ENCODE results near the gene CADPS2. TPM values are rescaled to one million over a fixed set of nuclear protein-coding genes. Genes with fewer than 3 reads are reported as not detected.

Gene CADPS2
- total RNA-seq, 2 experiments from 2014 or later, result not detected

GRCh38 chr7:122889116-122889515 is 2.9 kb upstream of the CADPS2 start:
- Histone ChIP-seq H3K36me3 (ENCODE audit: insufficient read depth, low read length) (no peaks in the 10 kb centered on the region), H3K4me3 (ENCODE audit: low read depth, low read length, poor library complexity, severe bottlenecking) (no peak overlapping the region), H3K9me3 (ENCODE audit: low read length) (no peaks in the 10 kb centered on the region), H3K9me2 (ENCODE audit: insufficient read depth, low read length) (no peaks in the 10 kb centered on the region), H4K20me1 (ENCODE audit: insufficient read depth, low read length) (no peaks in the 10 kb centered on the region), H3K4me2 (ENCODE audit: low read length) (no peak overlapping the region), H3K4me1 (ENCODE audit: insufficient read depth, low read length, poor library complexity, severe bottlenecking) (no peaks in the 10 kb centered on the region), H3K79me2 (ENCODE audit: insufficient read depth, low read depth, low read length) (no peaks in the 10 kb centered on the region), H3K27ac (ENCODE audit: low read depth, low read length, poor library complexity, severe bottlenecking) (no peak overlapping the region), H2AFZ (ENCODE audit: low read length) (no peak overlapping the region)
- no peak for DNase-seq (ENCODE audit: low spot score)
- no peak for TF ChIP-seq CTCF (conservative IDR thresholded peaks at IDR 0.05; ENCODE audit: low read length)
- no peak for TF ChIP-seq EZH2phosphoT487 (IDR thresholded peaks at IDR 0.05; ENCODE audit: borderline replicate concordance, low read depth, low read length)
- CTCF ChIA-PET (ENCODE audit: unreplicated experiment), result no interaction called here
- no TSS peak for BruUV-seq (replicated peaks)
- POLR2A ChIA-PET, result no interaction called here
- intact Hi-C loops (cut with micrococcal nuclease; ENCODE audit: unreplicated experiment), result no loop called here

DNA sequence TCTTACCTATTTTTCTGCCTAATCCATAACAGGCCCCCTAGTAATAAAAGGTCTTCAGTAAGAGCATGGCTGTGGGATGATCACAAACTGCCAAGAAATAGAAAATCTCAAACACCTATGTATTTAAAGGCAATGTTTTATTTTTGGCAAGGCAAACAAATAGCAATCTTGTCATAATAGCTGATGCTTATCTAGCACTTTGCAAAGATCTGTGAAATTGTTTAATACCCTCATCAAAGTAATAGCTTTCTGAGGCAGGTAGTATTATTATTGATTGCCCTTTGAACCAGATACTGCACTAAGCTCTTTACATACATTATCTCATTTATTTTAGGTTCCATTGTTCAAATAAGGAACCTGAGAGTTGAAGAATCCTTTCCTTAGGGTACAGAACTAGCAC is 1.6 kb upstream of the CADPS2 start:
- no peak for TF ChIP-seq EZH2phosphoT487 (IDR thresholded peaks at IDR 0.05; ENCODE audit: borderline replicate concordance, low read depth, low read length)
- no peak for TF ChIP-seq CTCF (conservative IDR thresholded peaks at IDR 0.05; ENCODE audit: low read length)
- H3K36me3 ChIP-seq (ENCODE audit: insufficient read depth, low read length), result no peaks in the 10 kb centered on the region
- H3K4me3 ChIP-seq (ENCODE audit: low read depth, low read length, poor library complexity, severe bottlenecking), result no peak overlapping the region
- no TSS peak for BruUV-seq (replicated peaks)
- H3K27ac ChIP-seq (ENCODE audit: low read depth, low read length, poor library complexity, severe bottlenecking), result no peak overlapping the region
- ChIA-PET POLR2A (no interaction called here), CTCF (ENCODE audit: unreplicated experiment) (no interaction called here)
- intact Hi-C loops (cut with micrococcal nuclease; ENCODE audit: unreplicated experiment), result no loop called here
- no peak for DNase-seq (ENCODE audit: low spot score)
- H4K20me1 ChIP-seq (ENCODE audit: insufficient read depth, low read length), result no peaks in the 10 kb centered on the region
- H2AFZ ChIP-seq (ENCODE audit: low read length), result no peak overlapping the region
- no peaks in the 10 kb centered on the region for H3K9me3 ChIP-seq (ENCODE audit: low read length)
- no peaks in the 10 kb centered on the region for H3K9me2 ChIP-seq (ENCODE audit: insufficient read depth, low read length)
- no peak overlapping the region for H3K4me2 ChIP-seq (ENCODE audit: low read length)
- H3K4me1 ChIP-seq (ENCODE audit: insufficient read depth, low read length, poor library complexity, severe bottlenecking), result no peaks in the 10 kb centered on the region
- H3K79me2 ChIP-seq (ENCODE audit: insufficient read depth, low read depth, low read length), result no peaks in the 10 kb centered on the region

GRCh38 chr7:122887198-122887597 is 938 bp upstream of the CADPS2 start:
- no peak overlapping the region for H2AFZ ChIP-seq (ENCODE audit: low read length)
- no peaks in the 10 kb centered on the region for H3K79me2 ChIP-seq (ENCODE audit: insufficient read depth, low read depth, low read length)
- no peaks in the 10 kb centered on the region for H3K9me2 ChIP-seq (ENCODE audit: insufficient read depth, low read length)
- H3K4me2 ChIP-seq (ENCODE audit: low read length), result no peak overlapping the region
- ChIA-PET CTCF (ENCODE audit: unreplicated experiment) (no interaction called here), POLR2A (no interaction called here)
- no peak overlapping the region for H3K4me3 ChIP-seq (ENCODE audit: low read depth, low read length, poor library complexity, severe bottlenecking)
- intact Hi-C loops (cut with micrococcal nuclease; ENCODE audit: unreplicated experiment), result no loop called here
- H3K9me3 ChIP-seq (ENCODE audit: low read length), result no peaks in the 10 kb centered on the region
- H3K4me1 ChIP-seq (ENCODE audit: insufficient read depth, low read length, poor library complexity, severe bottlenecking), result no peaks in the 10 kb centered on the region
- no peak for DNase-seq (ENCODE audit: low spot score)
- H3K36me3 ChIP-seq (ENCODE audit: insufficient read depth, low read length), result no peaks in the 10 kb centered on the region
- BruUV-seq (replicated peaks), result no TSS peak
- TF ChIP-seq CTCF (conservative IDR thresholded peaks at IDR 0.05; ENCODE audit: low read length), result no peak
- TF ChIP-seq EZH2phosphoT487 (IDR thresholded peaks at IDR 0.05; ENCODE audit: borderline replicate concordance, low read depth, low read length), result no peak
- no peak overlapping the region for H3K27ac ChIP-seq (ENCODE audit: low read depth, low read length, poor library complexity, severe bottlenecking)
- no peaks in the 10 kb centered on the region for H4K20me1 ChIP-seq (ENCODE audit: insufficient read depth, low read length)
